Right lobe of liver (tissue), 4 donors: Measurements from ENCODE around the gene BTNL2.

Experiments
- CTCF ChIP-seq, 4 donors: fragments of 200-600 bp in 3 of 4; fragments of 450-650 bp in 1 of 4; IDR thresholded peaks; one replicate each; pipeline versions ENCODE4 v1.5.1 to v1.8.0; 2016 to 2022; ENCODE audit warnings: antibody characterized with exemption in 4 of 4, mild to moderate bottlenecking in 2 of 4
- POLR2A ChIP-seq: fragments of 450-650 bp; IDR thresholded peaks from one replicate; pipeline ENCODE4 v1.6.1; 2017; ENCODE audit warnings: antibody characterized with exemption, mild to moderate bottlenecking
- donor health status: DM: no; HTN: no; CAD: no.
- donor health status: DM: no; HTN: no; CAD: no.
- donor health status: DM: no; HTN: yes; CAD: no.

DNA sequence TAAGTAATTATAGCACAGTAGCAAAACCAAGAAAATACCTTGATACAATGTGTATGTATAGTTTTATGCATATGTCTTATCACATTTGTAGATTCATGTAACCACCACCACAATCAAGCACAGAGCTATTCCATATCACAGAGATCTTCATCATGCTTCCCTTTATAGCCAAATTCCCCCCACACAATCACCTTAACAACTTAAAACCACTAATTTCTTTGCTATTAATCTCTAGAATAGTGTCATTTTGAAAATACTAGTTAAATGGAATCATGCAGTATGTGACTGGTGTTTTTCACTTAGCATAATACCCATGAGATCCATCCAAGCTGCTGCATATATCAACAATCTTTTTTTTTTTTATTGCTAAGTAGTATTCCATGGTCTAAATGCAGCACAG lies 41.0 kb upstream of the BTNL2 start:
- TF ChIP-seq CTCF (IDR thresholded peaks at IDR 0.05), result no peak
- TF ChIP-seq POLR2A, result no peak
